ENCODE measurements around the gene TMEM213. TPM values are rescaled to one million over a fixed set of nuclear protein-coding genes. Genes with fewer than 3 reads are reported as not detected.

Gene TMEM213
- total and polyA plus RNA-seq, 2 of the 8 experiments (the other 6 are each of a cell fraction or from before 2014, with no cell fraction given), result 0.21 to 0.67 TPM

- Histone ChIP-seq H4K91ac (replicated peaks; ENCODE audit: insufficient read length, low read length) (no peak overlapping the region), H3K79me2 (ENCODE audit: control insufficient read depth in 1 of 2, insufficient read depth in 2 of 2, low read length in 2 of 2) (no peaks in the 10 kb centered on the region), H3K79me1 (ENCODE audit: low read depth, low read length) (no peaks in the 10 kb centered on the region), H2BK5ac (ENCODE audit: low read depth, low read length) (no peak overlapping the region), H2BK12ac (ENCODE audit: low read depth, low read length) (peak overlapping the region; percentile 39; the same call in 1 of the 2 replicates), H3K4ac (replicated peaks; ENCODE audit: insufficient read length, low read depth, low read length) (no peak overlapping the region), H3K9ac (replicated peaks in 1 of 4; ENCODE audit: extremely low read depth in 1 of 4, low read depth in 3 of 4, low read length in 3 of 4) (no peak overlapping the region), H2BK20ac (ENCODE audit: low read length) (0 out of 2 replicates have a peak overlapping the region, but pooled peaks have one; percentile 80), H2BK15ac (ENCODE audit: low read length) (peak overlapping the region; percentile 95; the same call in 1 of the 2 replicates), H3K4me1 (replicated peaks in 1 of 4; ENCODE audit: control insufficient read depth in 3 of 4, insufficient read depth in 4 of 4, low read length in 3 of 4) (peaks cover 6 to 21% (median 8%) of the 10 kb centered on the region in 4 experiments), H4K8ac (ENCODE audit: extremely low read depth, insufficient read depth, low read length) (no peak overlapping the region), H3K14ac (ENCODE audit: insufficient read length) (no peak overlapping the region), H2AFZ (ENCODE audit: low read length) (no peak overlapping the region), H3K9me3 (ENCODE audit: insufficient read depth in 2 of 2, low read depth in 1 of 2, low read length in 1 of 2) (no peaks in the 10 kb centered on the region), H4K5ac (ENCODE audit: insufficient read length, low read depth, low read length) (no peak overlapping the region), H3K18ac (ENCODE audit: extremely low read depth, low read length) (no peak overlapping the region), H2BK120ac (replicated peaks; ENCODE audit: low read depth, low read length) (no peak overlapping the region), H3K27ac (ENCODE audit: low read depth, low read length) (no peak overlapping the region), H3K23me2 (ENCODE audit: low read depth, low read length) (0 out of 2 replicates have a peak, but pooled peaks cover 3% of the 10 kb centered on the region), H3K36me3 (ENCODE audit: control insufficient read depth in 2 of 4, insufficient read depth in 4 of 4, low read length in 3 of 4) (no peaks in the 10 kb centered on the region), H3K4me3 (ENCODE audit: extremely low read depth in 1 of 4, insufficient read depth in 2 of 4, low read depth in 3 of 4, low read length in 4 of 4) (no peak overlapping the region), H4K20me1 (replicated peaks in 1 of 2; ENCODE audit: control insufficient read depth in 1 of 2, insufficient read depth in 2 of 2, low read length in 2 of 2) (no peaks in the 10 kb centered on the region), H3K4me2 (ENCODE audit: insufficient read depth in 1 of 2, low read depth in 2 of 2, low read length in 2 of 2) (no peak overlapping the region), H3K27me3 (replicated peaks in 1 of 4; ENCODE audit: control insufficient read depth in 3 of 4, extremely low read depth in 1 of 4, insufficient read depth in 3 of 4, low read length in 3 of 4) (no peaks in the 10 kb centered on the region), H3K56ac (replicated peaks; ENCODE audit: insufficient read length, low read depth, low read length) (no peak overlapping the region), H3K23ac (ENCODE audit: insufficient read length) (no peak overlapping the region), H2AK5ac (ENCODE audit: low read depth, low read length) (no peak overlapping the region)
- ChIA-PET CTCF (ENCODE audit: partially characterized antibody) (interaction anchor here (0.8 to 1.6 kb wide), 2 partner anchors 12 to 589 kb away, joined by 3 to 7 read pairs; no protein-coding TSS in a partner anchor), POLR2A (ENCODE audit: partially characterized antibody) (no interaction called here)
- WGBS, 2 experiments (ENCODE audit: extremely low coverage in 1 of 2, insufficient coverage in 1 of 2, insufficient read length in 1 of 2, insufficient replicate concordance in 2 of 2, low coverage in 1 of 2, low lambda C conversion rate in 2 of 2, missing lambda C conversion rate in 1 of 2), result 94% methylated on average over 15 of the region's 15 CpGs; no CpG with 5 or more reads in 1 of the 2 experiments
- no peak for FAIRE-seq
- no peak for DNase-seq (ENCODE audit: low read depth in 1 of 2, low spot score in 2 of 2)
- no peak for TF ChIP-seq HDAC2 (IDR thresholded peaks at IDR 0.05; ENCODE audit: borderline replicate concordance in 1 of 2, low read depth in 2 of 2, low read length in 2 of 2)
- TF ChIP-seq PHF8 (conservative IDR thresholded peaks at IDR 0.05; ENCODE audit: low read depth, low read length), result no peak
- no peak for TF ChIP-seq CREB1 (IDR thresholded peaks at IDR 0.05)
- no peak for TF ChIP-seq EP300 (IDR thresholded peaks at IDR 0.05; ENCODE audit: borderline replicate concordance in 1 of 2, low read depth in 2 of 2, low read length in 2 of 2)
- TF ChIP-seq JUN (IDR thresholded peaks at IDR 0.05; ENCODE audit: low read depth, low read length), result no peak
- no peak for TF ChIP-seq RNF2 (IDR thresholded peaks at IDR 0.05; ENCODE audit: borderline replicate concordance, low read depth, low read length, missing control alignments, poor library complexity, severe bottlenecking)
- no peak for TF ChIP-seq NRF1 (IDR thresholded peaks at IDR 0.05; ENCODE audit: low read depth, low read length)
- no peak for TF ChIP-seq CTCF (IDR thresholded peaks at IDR 0.05; ENCODE audit: control extremely low read depth in 1 of 3, insufficient read depth in 1 of 3, low read depth in 1 of 3, low read length in 3 of 3)
Observed at GRCh38 chr7:138750473-138750872, 47.3 kb upstream of the TMEM213 start.

All from H1 (cell line).